ENCODE measurements around the gene IL6ST.
"Not testable (repeated sequence)": the region's sequence is repeated elsewhere in the genome, so short reads cannot be mapped to it uniquely, and the experiment has no call there.

GRCh38 chr5:55937598-55937997 lies 57.2 kb downstream of the IL6ST start:
- TF ChIP-seq, protein P1, sequence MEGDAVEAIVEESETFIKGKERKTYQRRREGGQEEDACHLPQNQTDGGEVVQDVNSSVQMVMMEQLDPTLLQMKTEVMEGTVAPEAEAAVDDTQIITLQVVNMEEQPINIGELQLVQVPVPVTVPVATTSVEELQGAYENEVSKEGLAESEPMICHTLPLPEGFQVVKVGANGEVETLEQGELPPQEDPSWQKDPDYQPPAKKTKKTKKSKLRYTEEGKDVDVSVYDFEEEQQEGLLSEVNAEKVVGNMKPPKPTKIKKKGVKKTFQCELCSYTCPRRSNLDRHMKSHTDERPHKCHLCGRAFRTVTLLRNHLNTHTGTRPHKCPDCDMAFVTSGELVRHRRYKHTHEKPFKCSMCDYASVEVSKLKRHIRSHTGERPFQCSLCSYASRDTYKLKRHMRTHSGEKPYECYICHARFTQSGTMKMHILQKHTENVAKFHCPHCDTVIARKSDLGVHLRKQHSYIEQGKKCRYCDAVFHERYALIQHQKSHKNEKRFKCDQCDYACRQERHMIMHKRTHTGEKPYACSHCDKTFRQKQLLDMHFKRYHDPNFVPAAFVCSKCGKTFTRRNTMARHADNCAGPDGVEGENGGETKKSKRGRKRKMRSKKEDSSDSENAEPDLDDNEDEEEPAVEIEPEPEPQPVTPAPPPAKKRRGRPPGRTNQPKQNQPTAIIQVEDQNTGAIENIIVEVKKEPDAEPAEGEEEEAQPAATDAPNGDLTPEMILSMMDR (IDR thresholded peaks at IDR 0.05): not testable (repeated sequence)
- TF ChIP-seq POLR2A (IDR thresholded peaks at IDR 0.05; ENCODE audit: low read depth); POLR2AphosphoS5 (IDR thresholded peaks at IDR 0.05): not testable (repeated sequence)
